ENCODE results near the gene RPTOR. TPM values are rescaled to one million over a fixed set of nuclear protein-coding genes. Genes with fewer than 3 reads are reported as not detected.

The RPTOR gene
- total RNA-seq, 4 donors from 2014 or later, result 34.1 to 65.8 (median 43.6) TPM

GRCh38 chr17:80869481-80870145 lies 325.0 kb downstream of the RPTOR start:
- Histone ChIP-seq H3K4me3 (no peak overlapping the region), H3K27me3 (no peaks in the 10 kb centered on the region), H3K36me3 (peaks cover 0 to 14% (median 6%) of the 10 kb centered on the region in 4 donors), H3K4me1 (peaks cover 0 to 18% (median 11%) of the 10 kb centered on the region in 4 donors), H3K9me3 (no peaks in the 10 kb centered on the region), H3K27ac (replicated peaks in 1 of 4) (no peak overlapping the region)
- DNase-seq (ENCODE audit: extremely low spot score), result no peak
- intact Hi-C loops (cut with DNase I), result loop anchor here (10.0 kb wide), 2 partner anchors 65 to 445 kb away; no protein-coding TSS in a partner anchor
- TF ChIP-seq EP300 (IDR thresholded peaks at IDR 0.05), result no peak
- no peak for TF ChIP-seq POLR2A (IDR thresholded peaks at IDR 0.05; ENCODE audit: low read depth)
- no peak for TF ChIP-seq POLR2AphosphoS5 (IDR thresholded peaks at IDR 0.05)
- no peak for TF ChIP-seq CTCF (IDR thresholded peaks at IDR 0.05)
- 90% methylated on average over 7 of the region's 7 CpGs for whole genome bisulfite sequencing

GRCh38 chr17:80870401-80870800 lies 325.8 kb downstream of the RPTOR start:
- Histone ChIP-seq H3K9me3 (no peaks in the 10 kb centered on the region), H3K4me3 (no peak overlapping the region), H3K27me3 (no peaks in the 10 kb centered on the region), H3K4me1 (peaks cover 0 to 18% (median 11%) of the 10 kb centered on the region in 4 donors), H3K36me3 (peaks cover 0 to 21% (median 10%) of the 10 kb centered on the region in 4 donors), H3K27ac (replicated peaks in 1 of 4) (no peak overlapping the region)
- intact Hi-C loops (cut with DNase I), result no loop called here
- no peak for TF ChIP-seq POLR2AphosphoS5 (IDR thresholded peaks at IDR 0.05)
- TF ChIP-seq EP300 (IDR thresholded peaks at IDR 0.05), result no peak
- no peak for TF ChIP-seq POLR2A (IDR thresholded peaks at IDR 0.05; ENCODE audit: low read depth)
- TF ChIP-seq CTCF (IDR thresholded peaks at IDR 0.05), result no peak
- 84% methylated on average over 8 of the region's 8 CpGs for WGBS
- DNase-seq (ENCODE audit: extremely low spot score), result no peak

GRCh38 chr17:80871341-80871740 lies 326.7 kb downstream of the RPTOR start:
- H3K4me1 ChIP-seq, result peaks cover 0 to 18% (median 10%) of the 10 kb centered on the region in 4 donors
- intact Hi-C loops (cut with DNase I), result no loop called here
- no peaks in the 10 kb centered on the region for H3K27me3 ChIP-seq
- H3K36me3 ChIP-seq, result peaks cover 0 to 28% (median 13%) of the 10 kb centered on the region in 4 donors
- 79% methylated on average over 12 of the region's 12 CpGs for WGBS
- no peak overlapping the region for H3K27ac ChIP-seq (replicated peaks in 1 of 4)
- no peak for TF ChIP-seq POLR2AphosphoS5 (IDR thresholded peaks at IDR 0.05)
- no peak for TF ChIP-seq EP300 (IDR thresholded peaks at IDR 0.05)
- no peak for TF ChIP-seq CTCF (IDR thresholded peaks at IDR 0.05)
- TF ChIP-seq POLR2A (IDR thresholded peaks at IDR 0.05; ENCODE audit: low read depth), result no peak
- no peak overlapping the region for H3K4me3 ChIP-seq
- DNase-seq (ENCODE audit: extremely low spot score), result no peak
- no peaks in the 10 kb centered on the region for H3K9me3 ChIP-seq

GRCh38 chr17:80872001-80872500 lies 327.4 kb downstream of the RPTOR start:
- H3K9me3 ChIP-seq, result no peaks in the 10 kb centered on the region
- H3K27ac ChIP-seq (replicated peaks in 1 of 4), result no peak overlapping the region
- H3K27me3 ChIP-seq, result no peaks in the 10 kb centered on the region
- H3K36me3 ChIP-seq, result peaks cover 0 to 28% (median 13%) of the 10 kb centered on the region in 4 donors
- no peak for DNase-seq (ENCODE audit: extremely low spot score)
- TF ChIP-seq EP300 (IDR thresholded peaks at IDR 0.05) (no peak), POLR2A (IDR thresholded peaks at IDR 0.05; ENCODE audit: low read depth) (no peak), CTCF (IDR thresholded peaks at IDR 0.05) (no peak)
- H3K4me3 ChIP-seq, result no peak overlapping the region
- intact Hi-C loops (cut with DNase I), result no loop called here
- H3K4me1 ChIP-seq, result peaks cover 0 to 18% (median 7%) of the 10 kb centered on the region in 4 donors
- WGBS, result 81% methylated on average over 14 of the region's 14 CpGs

Measured in esophagus muscularis mucosa (tissue), 4 donors.